Adrenal gland (tissue), 12 donors: Measurements from ENCODE around the gene KIRREL1. TPM values are rescaled to one million over a fixed set of nuclear protein-coding genes. Genes with fewer than 3 reads are reported as not detected.

Experiments used
- DNase-seq, 7 donors: peaks; one replicate each; pipeline ENCODE4 v3.0.0-alpha.2; 2019 to 2020
- H3K27ac ChIP-seq, 5 donors: fragments of 200-600 bp; sonication (generic) in 4 of 5; 1 replicate in 3 of 5; 2 replicates in 2 of 5; pipeline versions ENCODE4 v1.5.1 to v1.8.0; 2016 to 2020; ENCODE audit warnings: mild to moderate bottlenecking in 1 of 5
- H3K27me3 ChIP-seq: fragments of 200-600 bp; 2 replicates; pipeline ENCODE4 v1.8.0; 2021
- H3K36me3 ChIP-seq, 2 donors: fragments of 200-600 bp; replicated peaks in 1 of 2; 1 replicate in 1 of 2; 2 replicates in 1 of 2; pipeline versions ENCODE4 v1.5.1 to v1.8.0; 2018 to 2022
- H3K4me1 ChIP-seq, 2 donors: fragments of 200-600 bp; replicated peaks in 1 of 2; 1 replicate in 1 of 2; 2 replicates in 1 of 2; pipeline versions ENCODE4 v1.5.1 to v1.8.0; 2018 to 2021
- H3K4me3 ChIP-seq, 4 donors: fragments of 200-600 bp; sonication (generic) in 3 of 4; one replicate each; pipeline ENCODE4 v1.5.1; 2016 to 2018
- H3K9me3 ChIP-seq, 3 donors: fragments of 200-600 bp; sonication (generic) in 1 of 3; replicated peaks in 1 of 3; 1 replicate in 2 of 3; 2 replicates in 1 of 3; pipeline versions ENCODE4 v1.5.1 to v1.8.0; 2016 to 2021
- POLR2A ChIP-seq, 2 donors: fragments of 450-650 bp; IDR thresholded peaks; one replicate each; pipeline ENCODE4 v1.6.1; 2017; ENCODE audit warnings: antibody characterized with exemption in 2 of 2, mild to moderate bottlenecking in 2 of 2, moderate library complexity in 1 of 2
- WGBS, 4 donors: extraction: QIAGEN DNeasy Blood & Tissue Kit in 2 of 4; methylation state at CpG; one replicate each; pipeline versions ENCODE4 v1.1.5 to v1.1.7; 2013 to 2017; 5-methylcytosine and 5-hydroxymethylcytosine counted together
- intact Hi-C, 2 donors: fragments of 100-400 bp; cut with DNase I; formaldehyde crosslinking; loops; one replicate each; pipeline versions ENCODE4 v1.14.1 to v1.15.0; 2022 to 2023
- polyA plus RNA-seq, 3 donors: library from polyadenylated mRNA; stranded (reverse); fragments of 200-250 nt in 2 of 3; fragments of 350-450 nt in 1 of 3; fragmentation: Illumina TruSeq in 1 of 3; extraction: RNeasy Lipid Tissue Mini Kit (QIAGEN cat#74804) in 1 of 3; gene quantifications; one replicate each; pipeline ENCODE4 v1.2.3, GENCODE V29; 2013 to 2014
- total RNA-seq, 9 donors: library from RNA; depleted of rRNA in 4 of 9; stranded (reverse); fragments of >200 nt in 4 of 9; fragments of 120-200 nt in 1 of 9; fragmentation: NEBNext Ultra II Directional in 1 of 9; extraction: Animal tissue kit (Norgen Biotek cat#: 25700) in 1 of 9; gene quantifications; one replicate each; pipeline versions ENCODE4 v1.1.0 to v1.2.4, GENCODE V29; 2013 to 2023
- TF ChIP-seq, protein P1 (sequence below), 6 experiments: fragments of 450-650 bp in 4 of 6; fragments of 200-600 bp in 2 of 6; sonication (generic) in 1 of 6; IDR thresholded peaks; 1 replicate in 5 of 6; 2 replicates in 1 of 6; pipeline versions ENCODE4 v1.5.1 to v1.8.0; 2016 to 2021; ENCODE audit warnings: antibody characterized with exemption in 6 of 6, mild to moderate bottlenecking in 2 of 6, moderate library complexity in 1 of 6
- donor health status: healthy with polysubstance abuse.
- donor health status: Bipolar disorder and iron deficiency.
- donor health status: DM: yes; HTN: yes; CAD: no.
- donor health status: DM: no; HTN: no; CAD: no.
- donor health status: DM: no; HTN: no; CAD: no.
- donor health status: DM: yes; HTN: yes; CAD: no.

KIRREL1 gene
- total and polyA plus RNA-seq, 12 donors, result 10.1 to 57.2 (median 39.8) TPM

DNA sequence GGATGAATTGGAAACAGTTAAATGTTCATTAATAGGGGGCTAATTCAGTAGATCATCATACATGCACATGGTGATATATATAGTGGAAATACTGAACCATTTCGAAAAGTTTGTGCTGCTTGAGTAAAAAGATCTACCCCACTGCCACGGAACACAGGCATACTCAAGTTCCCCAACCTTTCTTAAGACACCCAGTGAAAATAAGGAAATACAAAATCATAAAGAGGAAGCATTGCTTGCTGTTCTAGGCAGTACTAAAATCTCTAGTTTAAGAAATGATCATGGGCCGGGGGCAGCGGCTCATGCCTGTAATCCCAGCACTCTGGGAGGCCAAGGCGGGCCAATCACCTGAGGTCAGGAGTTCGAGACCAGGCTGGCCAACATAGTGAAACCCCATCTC is 37.6 kb upstream of the KIRREL1 start:
- Histone ChIP-seq H3K27ac (no peak overlapping the region), H3K27me3 (no peaks in the 10 kb centered on the region), H3K36me3 (no peaks in the 10 kb centered on the region), H3K9me3 (no peaks in the 10 kb centered on the region), H3K4me3 (no peak overlapping the region), H3K4me1 (no peaks in the 10 kb centered on the region)
- peak in 1 of 7 donors; percentile 16 for DNase-seq
- intact Hi-C loops, result no loop called here
- TF ChIP-seq, protein P1, sequence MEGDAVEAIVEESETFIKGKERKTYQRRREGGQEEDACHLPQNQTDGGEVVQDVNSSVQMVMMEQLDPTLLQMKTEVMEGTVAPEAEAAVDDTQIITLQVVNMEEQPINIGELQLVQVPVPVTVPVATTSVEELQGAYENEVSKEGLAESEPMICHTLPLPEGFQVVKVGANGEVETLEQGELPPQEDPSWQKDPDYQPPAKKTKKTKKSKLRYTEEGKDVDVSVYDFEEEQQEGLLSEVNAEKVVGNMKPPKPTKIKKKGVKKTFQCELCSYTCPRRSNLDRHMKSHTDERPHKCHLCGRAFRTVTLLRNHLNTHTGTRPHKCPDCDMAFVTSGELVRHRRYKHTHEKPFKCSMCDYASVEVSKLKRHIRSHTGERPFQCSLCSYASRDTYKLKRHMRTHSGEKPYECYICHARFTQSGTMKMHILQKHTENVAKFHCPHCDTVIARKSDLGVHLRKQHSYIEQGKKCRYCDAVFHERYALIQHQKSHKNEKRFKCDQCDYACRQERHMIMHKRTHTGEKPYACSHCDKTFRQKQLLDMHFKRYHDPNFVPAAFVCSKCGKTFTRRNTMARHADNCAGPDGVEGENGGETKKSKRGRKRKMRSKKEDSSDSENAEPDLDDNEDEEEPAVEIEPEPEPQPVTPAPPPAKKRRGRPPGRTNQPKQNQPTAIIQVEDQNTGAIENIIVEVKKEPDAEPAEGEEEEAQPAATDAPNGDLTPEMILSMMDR (IDR thresholded peaks at IDR 0.05), result no peak
- TF ChIP-seq POLR2A (IDR thresholded peaks at IDR 0.05), result no peak
- 75 to 87% (median 78%) methylated on average over 6 of the region's 6 CpGs for whole genome bisulfite sequencing, 4 donors

DNA sequence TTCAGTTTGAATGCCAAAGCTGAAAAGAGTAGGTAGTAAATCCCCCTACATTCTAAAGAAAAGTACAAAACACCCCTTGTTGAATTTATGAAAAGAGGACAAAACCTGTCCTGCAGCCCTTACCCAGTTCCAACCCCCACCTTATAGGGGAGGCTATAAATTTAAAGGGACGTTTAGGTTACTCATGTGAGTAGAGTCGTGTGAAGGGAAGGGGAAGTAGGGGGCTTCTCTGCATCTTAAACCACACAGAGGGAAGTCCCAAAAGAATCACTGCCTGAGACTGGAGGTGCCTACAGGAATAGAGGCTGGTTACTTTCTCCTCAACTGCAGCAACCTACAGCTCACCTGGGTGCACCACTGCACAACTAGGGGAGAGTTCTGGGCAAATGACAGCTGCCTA is 36.7 kb upstream of the KIRREL1 start:
- 26 to 38% (median 34%) methylated on average over 2 of the region's 2 CpGs for WGBS, 4 donors
- no peak overlapping the region for H3K27ac ChIP-seq
- H3K36me3 ChIP-seq, result no peaks in the 10 kb centered on the region
- no peaks in the 10 kb centered on the region for H3K9me3 ChIP-seq
- DNase-seq, result no peak
- TF ChIP-seq, protein P1 (IDR thresholded peaks at IDR 0.05), result no peak
- TF ChIP-seq POLR2A (IDR thresholded peaks at IDR 0.05), result no peak
- no peaks in the 10 kb centered on the region for H3K4me1 ChIP-seq
- no peak overlapping the region for H3K4me3 ChIP-seq
- intact Hi-C loops, result no loop called here
- no peaks in the 10 kb centered on the region for H3K27me3 ChIP-seq

DNA sequence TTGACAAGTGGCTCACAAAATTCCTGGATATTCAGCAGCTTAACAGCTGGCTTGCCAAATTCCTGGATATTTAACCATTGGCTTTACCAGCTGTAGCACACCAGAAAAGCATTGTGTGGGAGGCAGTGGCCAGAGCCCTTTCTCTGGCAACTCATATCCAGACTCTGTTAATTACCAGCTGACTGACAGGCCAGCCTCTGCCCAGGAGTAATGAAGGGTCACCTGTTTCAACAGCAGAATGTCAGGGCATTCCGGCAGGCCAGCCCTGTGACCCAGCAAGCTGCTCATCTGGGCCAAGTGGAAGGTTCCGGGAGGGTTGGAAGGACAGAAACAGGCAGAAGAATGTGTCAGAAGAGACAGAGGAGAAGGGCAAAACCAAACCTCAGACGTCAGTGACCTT is 35.2 kb upstream of the KIRREL1 start:
- Histone ChIP-seq H3K27ac (no peak overlapping the region), H3K4me1 (peaks cover 0 to 4% of the 10 kb centered on the region in 2 donors), H3K4me3 (no peak overlapping the region), H3K9me3 (no peaks in the 10 kb centered on the region), H3K27me3 (no peaks in the 10 kb centered on the region), H3K36me3 (no peaks in the 10 kb centered on the region)
- DNase-seq, result no peak
- intact Hi-C loops, result no loop called here
- 61 to 88% (median 72%) methylated on average over 3 of the region's 3 CpGs for WGBS, 4 donors
- TF ChIP-seq, protein P1 (IDR thresholded peaks at IDR 0.05), result no peak
- no peak for TF ChIP-seq POLR2A (IDR thresholded peaks at IDR 0.05)

DNA sequence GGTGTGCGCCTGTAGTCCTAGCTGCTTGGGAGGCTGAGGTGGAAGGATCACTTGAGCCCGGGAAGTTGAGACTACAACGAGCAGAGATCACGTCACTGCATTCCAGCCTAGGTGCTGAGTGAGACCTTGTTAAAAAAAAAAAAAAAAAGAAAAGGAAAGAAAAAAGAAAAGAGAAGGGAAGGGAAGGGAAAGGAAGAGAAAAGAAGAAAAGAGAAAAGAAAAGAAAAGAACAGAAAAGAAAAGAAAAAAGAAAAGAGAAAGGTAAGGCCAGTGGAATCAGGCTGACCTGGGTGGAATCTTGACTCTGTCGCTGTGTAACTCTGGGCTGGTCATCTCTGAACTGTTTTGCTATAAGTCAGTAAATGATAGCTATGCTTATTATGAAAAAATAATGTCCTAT is 33.7 kb upstream of the KIRREL1 start:
- intact Hi-C loops, result loop anchor here in 1 of 2 donors (10.0 kb wide), 1 partner anchor 135 kb away; no protein-coding TSS in a partner anchor
- no peaks in the 10 kb centered on the region for H3K36me3 ChIP-seq
- WGBS, 4 donors, result 92 to 96% (median 94%) methylated on average over 5 of the region's 5 CpGs

More for the DNA sequence above, 33.7 kb upstream of the KIRREL1 start:
- Histone ChIP-seq H3K27me3 (peaks cover 4% of the 10 kb centered on the region), H3K4me3 (no peak overlapping the region), H3K27ac (no peak overlapping the region), H3K9me3 (no peaks in the 10 kb centered on the region), H3K4me1 (peaks cover 0 to 4% of the 10 kb centered on the region in 2 donors)
- DNase-seq, result no peak
- TF ChIP-seq POLR2A (IDR thresholded peaks at IDR 0.05), result no peak
- TF ChIP-seq, protein P1 (IDR thresholded peaks at IDR 0.05), result no peak
